Common myeloid progenitor, CD34-positive (primary cell): ENCODE results near the gene SUN2.
A peak's percentile ranks its signal among the peaks of the same experiment; 100 is the strongest.

ENCODE experiments used
- CTCF ChIA-PET: fragments of 350-600 bp; sonication (Branson Sonifier 250); formaldehyde crosslinking; loops from one replicate; lab custom pipeline; 2021; ENCODE audit warnings: antibody characterized with exemption; lab: Charles Lee
- POLR2A ChIA-PET: fragments of 350-600 bp; sonication (Branson Sonifier 250); formaldehyde crosslinking; loops from one replicate; lab custom pipeline; 2021; ENCODE audit warnings: antibody characterized with exemption; lab: Charles Lee
- DNase-seq, 3 donors: peaks; one replicate each; pipeline versions ENCODE4 v3.0.0 to v3.0.0-alpha.2; 2013
- H3K27ac ChIP-seq, 2 experiments: 1 replicate in 1 of 2; 2 replicates in 1 of 2; pipeline ENCODE4 v1.7.0; 2013; ENCODE audit warnings: inconsistent platforms in 2 of 2, low read length in 2 of 2, mild to moderate bottlenecking in 2 of 2, low read depth in 1 of 2, moderate library complexity in 1 of 2; ENCODE audit not compliant: severe bottlenecking in 2 of 2, insufficient read depth in 1 of 2, poor library complexity in 1 of 2
- H3K27me3 ChIP-seq, 5 experiments: replicated peaks in 2 of 5; 1 replicate in 3 of 5; 2 replicates in 2 of 5; pipeline versions ENCODE4 v1.6.1 to v1.7.0; 2013; ENCODE audit warnings: low read length in 4 of 5, mild to moderate bottlenecking in 2 of 5, moderate library complexity in 2 of 5, inconsistent platforms in 1 of 5; ENCODE audit not compliant: insufficient read depth in 5 of 5, control insufficient read depth in 4 of 5
- H3K36me3 ChIP-seq, 4 experiments: 1 replicate in 2 of 4; 2 replicates in 2 of 4; pipeline versions ENCODE4 v1.6.1 to v1.7.0; 2013; ENCODE audit warnings: low read length in 3 of 4, control low read depth in 1 of 4, mild to moderate bottlenecking in 1 of 4; ENCODE audit not compliant: control insufficient read depth in 4 of 4, insufficient read depth in 4 of 4
- H3K4me1 ChIP-seq, 4 experiments: 1 replicate in 3 of 4; 2 replicates in 1 of 4; pipeline versions ENCODE4 v1.6.1 to v1.7.1; 2013; ENCODE audit warnings: low read length in 3 of 4, mild to moderate bottlenecking in 3 of 4, control low read depth in 1 of 4, inconsistent platforms in 1 of 4, moderate library complexity in 1 of 4; ENCODE audit not compliant: control insufficient read depth in 4 of 4, insufficient read depth in 4 of 4; ENCODE audit errors: control extremely low read depth in 1 of 4
- H3K4me3 ChIP-seq, 7 experiments: 1 replicate in 4 of 7; 2 replicates in 3 of 7; pipeline versions ENCODE4 v1.5.1 to v1.7.0; 2013; ENCODE audit warnings: mild to moderate bottlenecking in 7 of 7, low read length in 6 of 7, moderate library complexity in 6 of 7, inconsistent platforms in 2 of 7, low read depth in 2 of 7, control low read depth in 1 of 7; ENCODE audit not compliant: insufficient read depth in 4 of 7, control insufficient read depth in 1 of 7; ENCODE audit errors: extremely low read depth in 1 of 7
- H3K9me3 ChIP-seq, 5 experiments: 1 replicate in 4 of 5; 2 replicates in 1 of 5; pipeline versions ENCODE4 v1.6.1 to v1.7.1; 2013; ENCODE audit warnings: low read length in 4 of 5, mild to moderate bottlenecking in 2 of 5, inconsistent platforms in 1 of 5, low read depth in 1 of 5, moderate library complexity in 1 of 5; ENCODE audit not compliant: control insufficient read depth in 4 of 5, insufficient read depth in 2 of 5; ENCODE audit errors: control extremely low read depth in 1 of 5
- WGBS: methylation state at CpG from one replicate; pipeline ENCODE4 v1.1.5; 2013; ENCODE audit not compliant: insufficient coverage; 5-methylcytosine and 5-hydroxymethylcytosine counted together

The SUN2 gene

DNA sequence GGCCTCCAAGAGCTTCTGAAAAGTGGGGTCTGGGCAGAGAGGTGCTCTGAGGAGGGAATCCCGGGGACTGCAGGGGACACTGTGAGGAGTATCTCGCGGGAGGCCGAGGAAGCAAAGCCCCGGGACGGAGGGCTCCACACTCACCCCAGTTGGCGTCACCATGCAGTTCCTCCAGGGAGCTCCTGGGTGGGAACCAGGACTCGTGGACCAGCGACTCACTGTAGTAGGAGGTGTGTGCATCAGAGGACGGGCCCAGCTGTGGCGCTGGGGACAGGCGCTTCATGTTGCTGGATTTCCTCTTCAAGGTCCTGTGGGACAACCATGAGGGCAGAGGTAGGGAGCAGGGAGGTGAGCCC is 4.8 kb downstream of the SUN2 start:
- POLR2A ChIA-PET: interaction anchor here (0.8 to 1.9 kb wide), 2 partner anchors 9 to 26 kb away, joined by 3 to 5 read pairs; no protein-coding TSS in a partner anchor
- peak overlapping the region in 3 of 7 experiments; percentile 38 to 61 (median 39) for H3K4me3 ChIP-seq
- H3K4me1 ChIP-seq: peaks cover 10 to 54% (median 51%) of the 10 kb centered on the region in 4 experiments
- peaks cover 3 to 62% (median 42%) of the 10 kb centered on the region in 4 experiments for H3K36me3 ChIP-seq
- WGBS: 44% methylated on average over 4 of the region's 12 CpGs
- CTCF ChIA-PET: interaction anchor here (0.7 to 2.4 kb wide), 8 partner anchors 9 to 92 kb away, joined by 3 to 7 read pairs (median 4); no protein-coding TSS in a partner anchor
- DNase-seq: no peak
- H3K27me3 ChIP-seq: no peaks in the 10 kb centered on the region
- H3K27ac ChIP-seq: peak overlapping the region in 1 of 2 experiments; percentile 52
- no peaks in the 10 kb centered on the region for H3K9me3 ChIP-seq

DNA sequence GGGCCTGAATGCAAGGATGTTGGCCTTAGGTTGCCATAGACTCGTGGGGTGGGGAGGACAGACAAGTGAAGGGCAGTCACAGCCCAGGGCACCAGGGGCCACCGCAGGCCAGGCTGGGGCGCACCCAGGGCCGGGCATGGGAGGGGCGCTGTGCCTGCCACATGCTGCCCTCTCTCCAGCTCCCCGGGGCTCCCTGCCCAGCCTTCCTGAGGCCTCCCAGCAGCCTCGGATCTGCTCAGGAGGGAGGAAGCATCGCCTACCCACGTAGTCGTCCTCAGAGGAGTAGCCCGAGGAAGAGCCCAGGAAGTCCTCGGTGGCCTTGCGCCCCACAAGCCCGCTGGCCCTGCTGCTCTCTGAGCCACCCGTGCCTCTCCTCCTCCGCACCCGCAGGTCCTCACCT is 5.2 kb downstream of the SUN2 start:
- peaks cover 10 to 54% (median 51%) of the 10 kb centered on the region in 4 experiments for H3K4me1 ChIP-seq
- CTCF ChIA-PET: interaction anchor here (0.7 to 1.8 kb wide), 6 partner anchors 8 to 26 kb away, joined by 3 to 6 read pairs (median 4); no protein-coding TSS in a partner anchor
- no peak overlapping the region for H3K27ac ChIP-seq
- no peak for DNase-seq
- POLR2A ChIA-PET: interaction anchor here (1.9 kb wide), 1 partner anchor 9 kb away, joined by 5 read pairs; no protein-coding TSS in a partner anchor
- peak overlapping the region in 1 of 7 experiments; percentile 61 for H3K4me3 ChIP-seq
- no peaks in the 10 kb centered on the region for H3K9me3 ChIP-seq
- H3K27me3 ChIP-seq: no peaks in the 10 kb centered on the region
- peaks cover 3 to 66% (median 46%) of the 10 kb centered on the region in 4 experiments for H3K36me3 ChIP-seq
- 75% methylated on average over 17 of the region's 17 CpGs for WGBS

DNA sequence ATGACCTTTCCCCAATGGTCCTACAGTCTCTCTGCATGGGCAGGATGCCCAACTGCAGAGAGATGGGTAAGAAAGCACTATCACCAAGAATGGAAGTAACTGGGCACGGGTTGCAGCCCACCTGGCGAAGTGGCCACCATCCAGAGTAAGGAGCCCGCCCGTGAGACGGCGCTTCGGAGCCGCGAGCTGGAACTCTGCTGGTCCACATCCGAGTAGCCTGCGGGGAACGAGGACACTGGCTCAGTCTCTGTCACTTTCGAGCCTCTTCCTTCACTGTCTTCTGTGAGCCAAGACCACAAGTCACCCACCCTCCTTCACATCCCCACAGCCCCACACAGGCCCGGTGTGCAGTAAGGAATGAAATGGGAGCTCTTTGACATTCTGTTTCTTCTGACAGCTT is 5.7 kb downstream of the SUN2 start:
- peaks cover 10 to 53% (median 50%) of the 10 kb centered on the region in 4 experiments for H3K4me1 ChIP-seq

DNA sequence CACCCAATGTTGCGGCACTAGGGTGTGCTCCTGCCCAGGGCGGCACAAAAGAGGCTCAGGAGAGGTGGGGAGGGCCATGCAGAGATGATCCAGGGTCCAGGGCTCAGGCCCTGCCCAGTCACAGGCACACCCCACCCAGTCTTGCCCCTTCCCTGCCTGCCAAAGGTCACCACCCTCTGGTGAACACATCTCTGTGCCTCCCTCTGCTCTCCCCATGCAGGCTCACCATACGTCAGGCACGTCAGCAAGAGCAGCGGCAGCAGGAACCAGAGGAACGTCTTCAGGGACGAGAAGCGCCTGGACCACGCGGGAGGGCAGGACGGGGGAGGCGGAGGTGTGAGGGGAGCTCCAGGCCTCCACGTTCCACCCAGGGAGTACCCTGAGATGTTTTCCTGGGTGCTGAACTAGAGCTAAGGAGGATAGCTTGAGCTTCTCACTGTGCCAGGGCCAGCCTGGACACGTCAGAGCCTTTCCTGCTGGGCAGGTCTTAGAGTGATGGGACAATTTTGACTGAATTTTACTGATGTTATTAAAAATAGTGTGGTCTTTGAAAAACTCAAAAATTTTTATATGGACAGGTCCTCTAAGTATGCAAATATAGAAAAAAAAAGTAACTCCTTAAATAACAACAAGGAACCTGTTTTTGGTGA is 7.2 kb downstream of the SUN2 start:
- peaks cover 4 to 39% (median 37%) of the 10 kb centered on the region in 4 experiments for H3K4me1 ChIP-seq
- CTCF ChIA-PET: interaction anchor here (1.1 to 4.4 kb wide), 6 partner anchors 9 to 19 kb away, joined by 3 to 42 read pairs (median 5); no protein-coding TSS in a partner anchor
- whole genome bisulfite sequencing: 93% methylated on average over 12 of the region's 14 CpGs
- POLR2A ChIA-PET: no interaction called here
- peaks cover 3 to 77% (median 64%) of the 10 kb centered on the region in 4 experiments for H3K36me3 ChIP-seq
- no peaks in the 10 kb centered on the region for H3K27me3 ChIP-seq
- H3K27ac ChIP-seq: no peak overlapping the region
- H3K9me3 ChIP-seq: no peaks in the 10 kb centered on the region
- no peak overlapping the region for H3K4me3 ChIP-seq
- DNase-seq: no peak

More for the DNA sequence above, 5.7 kb downstream of the SUN2 start:
- CTCF ChIA-PET: interaction anchor here (0.7 to 4.4 kb wide), 4 partner anchors 11 to 17 kb away, joined by 3 to 42 read pairs (median 6); no protein-coding TSS in a partner anchor
- Histone ChIP-seq H3K27me3 (no peaks in the 10 kb centered on the region), H3K27ac (no peak overlapping the region), H3K36me3 (peaks cover 3 to 71% (median 52%) of the 10 kb centered on the region in 4 experiments), H3K9me3 (no peaks in the 10 kb centered on the region), H3K4me3 (no peak overlapping the region)
- no peak for DNase-seq
- WGBS: 96% methylated on average over 12 of the region's 14 CpGs
- POLR2A ChIA-PET: no interaction called here

DNA sequence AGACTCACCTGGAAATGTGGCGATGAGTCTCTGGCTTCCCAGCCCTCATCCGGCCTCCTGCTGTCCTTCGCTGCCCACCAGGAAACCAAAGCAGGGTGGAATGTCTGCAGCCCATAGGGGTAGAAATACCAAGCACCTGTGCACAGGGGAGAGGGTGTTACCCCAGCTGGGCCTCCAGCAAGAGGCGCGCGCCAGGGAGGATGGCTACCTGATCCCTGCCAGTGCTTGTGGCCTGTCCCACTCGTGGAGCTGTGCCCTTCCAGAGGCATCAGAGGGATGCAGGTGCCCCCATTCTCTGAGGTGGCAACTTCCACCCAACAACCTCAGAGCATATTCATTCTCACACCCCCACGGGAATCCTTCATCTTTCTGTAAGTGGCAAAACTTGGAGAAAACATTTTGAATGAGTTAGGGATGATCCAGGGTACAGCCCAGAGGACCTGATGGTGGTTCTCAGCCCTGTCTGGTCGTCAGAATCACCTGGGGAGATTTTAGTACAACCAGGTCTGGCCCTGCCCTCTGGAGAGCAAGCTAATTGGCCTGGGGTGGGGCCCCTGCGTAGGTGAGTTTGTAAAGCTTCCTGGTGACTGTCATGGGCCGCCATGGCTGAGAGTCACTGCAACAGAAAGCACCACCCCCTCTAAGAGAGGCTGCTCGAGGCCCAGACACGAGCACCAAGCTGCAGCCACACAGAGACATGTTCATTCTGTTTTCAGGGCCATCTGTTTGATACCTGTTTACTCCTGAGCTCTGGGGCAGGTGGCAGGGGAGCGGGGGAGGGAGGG is 9.9 kb downstream of the SUN2 start:
- H3K27ac ChIP-seq: no peak overlapping the region
- H3K27me3 ChIP-seq: no peaks in the 10 kb centered on the region
- no peaks in the 10 kb centered on the region for H3K9me3 ChIP-seq
- DNase-seq: no peak
- H3K4me3 ChIP-seq: no peak overlapping the region
- WGBS: 94% methylated on average over 9 of the region's 14 CpGs
- ChIA-PET CTCF (interaction anchor here (0.6 to 4.4 kb wide), 5 partner anchors 12 to 26 kb away, joined by 3 to 42 read pairs (median 3); no protein-coding TSS in a partner anchor), POLR2A (no interaction called here)
- peaks cover 3 to 98% (median 76%) of the 10 kb centered on the region in 4 experiments for H3K36me3 ChIP-seq
- H3K4me1 ChIP-seq: peaks cover 0 to 11% (median 10%) of the 10 kb centered on the region in 4 experiments

DNA sequence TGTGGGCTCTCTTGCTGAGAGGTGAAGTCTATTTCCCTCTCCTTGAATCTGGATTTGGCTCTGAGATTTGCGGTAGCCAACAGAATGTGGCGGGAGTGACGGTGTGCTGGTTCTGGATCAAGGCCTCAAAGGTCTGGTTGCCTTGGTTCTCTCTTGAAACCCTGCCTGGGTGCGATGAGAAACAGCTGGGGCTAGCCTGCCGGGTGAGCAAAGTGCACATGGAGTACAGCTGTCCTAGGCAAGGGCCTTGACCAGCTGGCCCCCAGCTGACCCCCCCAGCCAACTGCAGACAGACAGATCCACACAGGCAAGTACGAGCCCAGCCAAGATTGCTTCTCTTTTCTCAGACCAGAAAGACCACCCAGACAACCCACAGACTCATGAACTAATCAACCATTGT is 10.8 kb downstream of the SUN2 start:
- POLR2A ChIA-PET: no interaction called here
- no peaks in the 10 kb centered on the region for H3K27me3 ChIP-seq
- H3K4me1 ChIP-seq: peaks cover 0 to 3% (median under 1%) of the 10 kb centered on the region in 4 experiments
- no peak overlapping the region for H3K27ac ChIP-seq
- CTCF ChIA-PET: interaction anchor here (0.9 to 4.3 kb wide), 2 partner anchors 20 to 23 kb away, joined by 3 to 28 read pairs; no protein-coding TSS in a partner anchor
- H3K9me3 ChIP-seq: no peaks in the 10 kb centered on the region
- WGBS: 98% methylated on average over 5 of the region's 6 CpGs
- no peak for DNase-seq
- no peak overlapping the region for H3K4me3 ChIP-seq
- H3K36me3 ChIP-seq: peaks cover 3 to 98% (median 76%) of the 10 kb centered on the region in 4 experiments
